T-helper 2 cell (primary cell): ENCODE data around the gene CMIP.

Experiments
- DNase-seq, 5 experiments: peaks; one replicate each; pipeline versions ENCODE4 v3.0.0 to v3.0.0-alpha.2; 2012 to 2022

CMIP gene

GRCh38 chr16:81480606-81481206, 36.1 kb downstream of the CMIP start:
- DNase-seq, result no peak

GRCh38 chr16:81481207-81481821, 36.7 kb downstream of the CMIP start:
- peak in 1 of 5 experiments; percentile 14 for DNase-seq

- no peak for DNase-seq
Observed at GRCh38 chr16:81482329-81483063, 37.9 kb downstream of the CMIP start.

GRCh38 chr16:81483064-81483969, 38.7 kb downstream of the CMIP start:
- DNase-seq, result no peak

- no peak for DNase-seq
Observed at GRCh38 chr16:81483970-81484595, 39.5 kb downstream of the CMIP start.

GRCh38 chr16:81484908-81485624, 40.5 kb downstream of the CMIP start:
- DNase-seq, result no peak

GRCh38 chr16:81485824-81486539, 41.4 kb downstream of the CMIP start:
- no peak for DNase-seq

GRCh38 chr16:81486540-81487061, 42.0 kb downstream of the CMIP start:
- DNase-seq, result no peak

GRCh38 chr16:81487301-81487720, 42.7 kb downstream of the CMIP start:
- peak in 1 of 5 experiments; percentile 52 for DNase-seq

- DNase-seq, result no peak
Observed at GRCh38 chr16:81488687-81489411, 44.2 kb downstream of the CMIP start.

GRCh38 chr16:81489547-81490267, 45.1 kb downstream of the CMIP start:
- DNase-seq, result no peak

- no peak for DNase-seq
Observed at GRCh38 chr16:81491541-81492188, 47.1 kb downstream of the CMIP start.

- no peak for DNase-seq
Observed at GRCh38 chr16:81492311-81492761, 47.7 kb downstream of the CMIP start.

GRCh38 chr16:81492965-81493754, 48.6 kb downstream of the CMIP start:
- DNase-seq, result no peak

- no peak for DNase-seq
Observed at GRCh38 chr16:81493755-81494433, 49.3 kb downstream of the CMIP start.

- DNase-seq, result no peak
Observed at GRCh38 chr16:81494434-81494806, 49.8 kb downstream of the CMIP start.

- no peak for DNase-seq
Observed at GRCh38 chr16:81494888-81495287, 50.3 kb downstream of the CMIP start.
